ENCODE results near the gene SLC23A2. TPM values are rescaled to one million over a fixed set of nuclear protein-coding genes. Genes with fewer than 3 reads are reported as not detected.
"Not testable (repeated sequence)": the region's sequence is repeated elsewhere in the genome, so short reads cannot be mapped to it uniquely, and the experiment has no call there.

Gene SLC23A2
- total RNA-seq, 2 donors from 2014 or later = 12.3 to 13.7 TPM

DNA sequence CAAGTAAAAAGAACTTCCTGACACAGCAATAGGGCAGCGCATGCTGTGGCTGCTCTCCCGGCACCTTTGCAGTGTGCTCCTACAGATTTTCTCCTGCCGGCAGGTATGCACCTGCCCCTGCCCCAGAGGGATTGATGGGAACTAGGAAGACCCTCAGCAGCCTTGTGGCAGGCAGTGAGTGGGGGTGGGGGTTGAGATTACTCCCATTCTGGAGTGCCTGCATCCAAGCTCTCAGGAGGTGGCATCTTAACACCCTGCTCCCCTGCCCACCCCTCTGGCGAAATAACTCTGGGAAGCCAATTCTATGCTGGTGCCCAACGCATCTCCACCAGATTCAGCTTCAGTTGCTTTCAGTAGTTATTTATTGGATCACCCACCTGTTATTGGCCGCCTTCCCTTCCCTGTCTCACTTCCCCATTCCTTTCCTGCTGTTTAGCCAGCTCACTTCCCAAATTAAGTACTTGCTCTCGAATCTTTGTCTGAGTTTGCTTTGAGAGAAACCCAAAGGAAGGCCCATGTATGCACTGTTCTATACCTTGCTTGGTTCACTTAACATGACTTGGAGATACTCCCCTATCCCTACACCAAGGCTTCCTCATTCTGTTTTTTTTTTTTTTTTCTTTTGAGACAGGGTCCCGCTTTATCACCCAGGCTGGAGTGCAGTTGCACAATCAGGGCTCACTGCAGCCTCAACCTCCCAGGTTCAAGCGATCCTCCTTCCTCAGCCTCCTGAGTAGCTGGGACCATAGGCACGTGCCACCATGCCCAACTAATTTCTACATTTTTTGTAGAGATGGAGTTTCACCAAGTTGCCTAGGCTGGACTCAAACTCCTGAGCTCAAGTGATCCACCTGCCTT, 29.3 kb upstream of the SLC23A2 start:
- Histone ChIP-seq H3K4me3 (ENCODE audit: low read length) (no peak overlapping the region), H3K9me3 (ENCODE audit: control insufficient read depth, low read length) (no peaks in the 10 kb centered on the region), H3K27me3 (ENCODE audit: control insufficient read depth, insufficient read depth, low read length, poor library complexity, severe bottlenecking) (no peaks in the 10 kb centered on the region), H3K27ac (ENCODE audit: low read depth, low read length) (no peak overlapping the region), H3K4me1 (ENCODE audit: control insufficient read depth, insufficient read depth, low read length) (peaks cover 3% of the 10 kb centered on the region), H3K9ac (ENCODE audit: extremely low read depth, low read length, poor library complexity, severe bottlenecking) (no peak overlapping the region), H3K36me3 (ENCODE audit: control insufficient read depth, insufficient read depth, low read length) (no peaks in the 10 kb centered on the region)
- H3K4me1 Mint-ChIP-seq = peaks cover 6% of the 10 kb centered on the region
- 90 to 93% methylated on average over 7 to 10 of the region's 10 CpGs for WGBS, 2 experiments (ENCODE audit: insufficient coverage in 1 of 2, insufficient read length in 1 of 2)
- H3K9me3 Mint-ChIP-seq = no peaks in the 10 kb centered on the region
- H3K36me3 Mint-ChIP-seq (ENCODE audit: low read depth) = no peaks in the 10 kb centered on the region
- no peak overlapping the region for H3K4me3 Mint-ChIP-seq
- DNase-seq = no peak
- no peaks in the 10 kb centered on the region for H3K27me3 Mint-ChIP-seq (ENCODE audit: insufficient read depth)
- no peak overlapping the region for H3K27ac Mint-ChIP-seq
- TF ChIP-seq, protein P1, sequence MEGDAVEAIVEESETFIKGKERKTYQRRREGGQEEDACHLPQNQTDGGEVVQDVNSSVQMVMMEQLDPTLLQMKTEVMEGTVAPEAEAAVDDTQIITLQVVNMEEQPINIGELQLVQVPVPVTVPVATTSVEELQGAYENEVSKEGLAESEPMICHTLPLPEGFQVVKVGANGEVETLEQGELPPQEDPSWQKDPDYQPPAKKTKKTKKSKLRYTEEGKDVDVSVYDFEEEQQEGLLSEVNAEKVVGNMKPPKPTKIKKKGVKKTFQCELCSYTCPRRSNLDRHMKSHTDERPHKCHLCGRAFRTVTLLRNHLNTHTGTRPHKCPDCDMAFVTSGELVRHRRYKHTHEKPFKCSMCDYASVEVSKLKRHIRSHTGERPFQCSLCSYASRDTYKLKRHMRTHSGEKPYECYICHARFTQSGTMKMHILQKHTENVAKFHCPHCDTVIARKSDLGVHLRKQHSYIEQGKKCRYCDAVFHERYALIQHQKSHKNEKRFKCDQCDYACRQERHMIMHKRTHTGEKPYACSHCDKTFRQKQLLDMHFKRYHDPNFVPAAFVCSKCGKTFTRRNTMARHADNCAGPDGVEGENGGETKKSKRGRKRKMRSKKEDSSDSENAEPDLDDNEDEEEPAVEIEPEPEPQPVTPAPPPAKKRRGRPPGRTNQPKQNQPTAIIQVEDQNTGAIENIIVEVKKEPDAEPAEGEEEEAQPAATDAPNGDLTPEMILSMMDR (conservative IDR thresholded peaks at IDR 0.05) = no peak

DNA sequence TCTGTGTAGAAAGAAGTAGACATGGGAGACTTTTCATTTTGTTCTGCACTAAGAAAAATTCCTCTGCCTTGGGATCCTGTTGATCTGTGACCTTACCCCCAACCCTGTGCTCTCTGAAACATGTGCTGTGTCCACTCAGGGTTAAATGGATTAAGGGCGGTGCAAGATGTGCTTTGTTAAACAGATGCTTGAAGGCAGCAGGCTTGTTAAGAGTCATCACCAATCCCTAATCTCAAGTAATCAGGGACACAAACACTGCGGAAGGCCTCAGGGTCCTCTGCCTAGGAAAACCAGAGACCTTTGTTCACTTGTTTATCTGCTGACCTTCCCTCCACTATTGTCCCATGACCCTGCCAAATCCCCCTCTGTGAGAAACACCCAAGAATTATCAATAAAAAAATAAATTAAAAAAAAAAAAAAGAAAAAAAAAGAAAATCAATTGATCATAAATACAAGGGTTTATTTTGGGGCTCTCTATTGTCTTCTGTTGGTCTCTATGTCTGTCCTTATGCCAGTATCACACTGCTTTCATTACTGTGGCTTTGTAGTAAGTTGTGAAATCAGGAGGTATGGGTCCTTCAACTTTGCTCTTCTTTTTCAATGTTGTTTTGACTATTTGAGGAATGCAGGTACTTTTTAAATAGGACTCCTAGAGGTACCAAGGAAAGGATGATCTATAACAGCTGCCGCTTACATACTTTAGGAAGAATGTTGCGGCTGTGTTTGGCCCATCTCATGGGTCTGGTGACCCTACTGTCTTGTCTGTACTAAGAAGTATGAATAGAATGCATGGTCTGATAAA, 27.1 kb upstream of the SLC23A2 start:
- not testable (repeated sequence) for H3K27me3 Mint-ChIP-seq (ENCODE audit: insufficient read depth); H3K9me3 ChIP-seq (ENCODE audit: control insufficient read depth, low read length); H3K27ac ChIP-seq (ENCODE audit: low read depth, low read length); DNase-seq; H3K36me3 Mint-ChIP-seq (ENCODE audit: low read depth); H3K27ac Mint-ChIP-seq; H3K27me3 ChIP-seq (ENCODE audit: control insufficient read depth, insufficient read depth, low read length, poor library complexity, severe bottlenecking); H3K4me1 ChIP-seq (ENCODE audit: control insufficient read depth, insufficient read depth, low read length); H3K4me3 Mint-ChIP-seq; H3K36me3 ChIP-seq (ENCODE audit: control insufficient read depth, insufficient read depth, low read length); H3K9ac ChIP-seq (ENCODE audit: extremely low read depth, low read length, poor library complexity, severe bottlenecking); H3K4me1 Mint-ChIP-seq; H3K4me3 ChIP-seq (ENCODE audit: low read length); H3K9me3 Mint-ChIP-seq
- 86% methylated on average over 3 of the region's 4 CpGs; no CpG with 5 or more reads in 1 of the 2 experiments for WGBS, 2 experiments (ENCODE audit: insufficient coverage in 1 of 2, insufficient read length in 1 of 2)

DNA sequence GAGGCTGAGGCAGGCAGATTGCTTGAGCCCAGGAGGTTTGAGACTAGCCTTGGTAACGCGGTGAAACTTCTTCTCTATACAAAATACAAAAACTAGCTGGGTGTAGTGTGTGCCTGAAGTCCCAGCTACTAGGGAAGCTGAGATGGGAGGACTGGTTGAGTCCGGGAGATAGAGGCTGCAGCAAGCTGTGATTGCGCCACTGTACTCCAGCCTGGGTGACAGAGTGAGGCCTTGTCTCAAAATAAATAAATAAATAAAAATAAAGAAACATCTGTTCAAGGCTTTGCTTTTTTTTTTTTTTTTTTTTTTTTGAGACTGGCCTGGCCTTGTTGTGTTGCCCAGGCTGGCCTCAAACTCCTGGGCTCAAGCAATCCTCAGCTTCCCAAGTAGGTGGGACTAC, 23.7 kb upstream of the SLC23A2 start:
- H3K36me3 ChIP-seq (ENCODE audit: control insufficient read depth, insufficient read depth, low read length) = no peaks in the 10 kb centered on the region
- Mint-ChIP-seq H3K4me3 (no peak overlapping the region), H3K27me3 (ENCODE audit: insufficient read depth) (no peaks in the 10 kb centered on the region), H3K36me3 (ENCODE audit: low read depth) (no peaks in the 10 kb centered on the region), H3K27ac (no peak overlapping the region), H3K9me3 (no peaks in the 10 kb centered on the region), H3K4me1 (peaks cover 3% of the 10 kb centered on the region)
- no peak overlapping the region for H3K4me3 ChIP-seq (ENCODE audit: low read length)
- TF ChIP-seq, protein P1 (conservative IDR thresholded peaks at IDR 0.05) = no peak
- H3K27ac ChIP-seq (ENCODE audit: low read depth, low read length) = no peak overlapping the region
- H3K4me1 ChIP-seq (ENCODE audit: control insufficient read depth, insufficient read depth, low read length) = peaks cover 3% of the 10 kb centered on the region
- H3K27me3 ChIP-seq (ENCODE audit: control insufficient read depth, insufficient read depth, low read length, poor library complexity, severe bottlenecking) = no peaks in the 10 kb centered on the region
- no peak for DNase-seq
- no peaks in the 10 kb centered on the region for H3K9me3 ChIP-seq (ENCODE audit: control insufficient read depth, low read length)
- WGBS, 2 experiments (ENCODE audit: insufficient coverage in 1 of 2, insufficient read length in 1 of 2) = 100% methylated on average over 3 of the region's 4 CpGs; no CpG with 5 or more reads in 1 of the 2 experiments
- no peak overlapping the region for H3K9ac ChIP-seq (ENCODE audit: extremely low read depth, low read length, poor library complexity, severe bottlenecking)

All from endodermal cell (in vitro differentiated cells).